GM12873 (cell line): ENCODE measurements around the gene DGKB.

Source experiments
- CTCF ChIP-seq: IDR thresholded peaks from 2 replicates; pipeline ENCODE4 v1.5.1; 2012; ENCODE audit warnings: low read depth, mild to moderate bottlenecking, moderate library complexity, low read length, control low read depth; ENCODE audit not compliant: insufficient read depth; ENCODE audit errors: missing control alignments

The DGKB gene

DNA sequence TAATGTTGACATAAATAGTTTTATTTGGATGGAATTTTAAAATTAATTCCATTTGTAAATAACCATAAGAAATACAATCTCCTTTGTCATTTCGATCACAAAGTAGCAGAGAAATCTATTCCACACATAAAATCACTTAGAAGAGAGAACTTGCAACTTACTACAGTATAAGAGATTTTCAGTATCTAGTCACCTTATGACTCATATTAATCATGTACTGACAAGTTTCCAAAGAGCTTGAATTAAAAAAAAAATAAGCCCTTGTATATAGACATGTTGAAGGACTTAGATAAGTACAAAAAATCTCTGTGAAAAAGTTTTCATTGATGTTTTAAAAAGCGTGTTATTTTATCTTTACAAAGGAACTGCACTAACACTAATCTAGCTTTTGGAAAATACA, 706.0 kb downstream of the DGKB start:
- TF ChIP-seq CTCF, result no peak

DNA sequence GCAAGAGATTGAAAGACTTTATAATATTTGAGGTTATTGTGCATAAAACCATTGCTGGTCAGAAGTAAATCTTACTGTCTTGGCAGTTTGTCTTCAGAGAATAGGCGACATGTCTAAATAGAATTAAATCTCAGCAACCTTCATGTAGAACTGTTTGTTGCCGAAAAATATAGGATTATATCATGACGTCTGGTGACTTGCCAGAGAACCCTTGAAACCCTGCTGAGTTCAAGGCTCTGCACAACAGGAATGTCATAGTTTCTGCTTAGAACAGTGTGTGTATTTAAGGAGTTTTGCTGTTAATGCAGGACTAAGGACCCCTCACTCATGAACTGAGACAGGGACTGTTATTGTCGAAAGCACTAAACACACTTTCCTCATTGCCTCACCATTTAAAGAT, 706.7 kb downstream of the DGKB start:
- TF ChIP-seq CTCF, result no peak

- TF ChIP-seq CTCF, result no peak
These were observed 707.5 kb downstream of the DGKB start for GRCh38 chr7:14195079-14195478.

- TF ChIP-seq CTCF, result no peak
These were observed 710.9 kb downstream of the DGKB start for GRCh38 chr7:14191686-14192098.

- TF ChIP-seq CTCF, result no peak
These were observed 718.2 kb downstream of the DGKB start for GRCh38 chr7:14184292-14184864.

GRCh38 chr7:14179781-14180180, 722.8 kb downstream of the DGKB start:
- TF ChIP-seq CTCF, result no peak

DNA sequence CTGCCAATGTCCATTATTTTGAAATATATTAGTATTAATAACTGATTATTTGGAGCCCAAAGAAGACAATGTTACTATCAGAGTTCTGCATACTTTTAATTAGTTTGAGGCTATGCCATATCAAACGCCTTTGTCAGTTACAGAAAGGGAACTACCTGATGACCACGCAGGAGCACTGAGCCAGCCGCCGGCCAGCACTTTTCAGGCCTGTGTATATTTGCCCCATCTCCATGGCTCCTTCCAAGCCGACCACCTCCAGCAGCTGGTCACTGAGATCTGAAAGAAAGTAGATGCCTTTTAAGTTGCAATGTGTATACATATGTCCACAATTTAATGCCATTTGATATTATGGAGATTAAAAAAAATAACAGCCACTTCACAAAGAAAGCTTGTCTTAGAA, 724.7 kb downstream of the DGKB start:
- no peak for TF ChIP-seq CTCF
